ENCODE measurements around the gene COG1.
"Not testable (repeated sequence)": the region's sequence is repeated elsewhere in the genome, so short reads cannot be mapped to it uniquely, and the experiment has no call there.

Gene COG1

GRCh38 chr17:73192894-73193701, at the start of gene COG1:
COG1 (plus strand) TSS chr17:73193055; CDS start chr17:73193070, 15 bp downstream.
- DNase-seq, result peak; percentile 95

DNA sequence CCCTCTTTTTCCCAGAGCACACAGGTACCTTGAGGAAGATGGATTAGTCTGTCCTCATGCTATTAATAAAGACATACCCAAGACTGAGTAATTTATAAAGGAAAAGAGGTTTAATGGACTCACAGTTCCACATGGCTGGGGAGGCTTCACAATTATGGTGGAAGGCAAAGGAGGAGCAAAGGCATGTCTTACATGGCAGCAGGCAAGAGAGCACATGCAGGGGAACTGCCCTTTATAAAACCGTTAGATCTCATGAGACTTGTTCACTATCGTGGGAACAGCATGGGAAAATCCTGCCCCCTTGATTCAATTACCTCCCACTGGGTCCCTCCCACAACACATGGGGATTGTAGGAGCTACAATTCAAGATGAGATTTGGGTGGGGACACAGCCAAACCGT, 48.6 kb upstream of the COG1 start:
- not testable (repeated sequence) for DNase-seq

- DNase-seq, result no peak
These were observed 47.2 kb upstream of the COG1 start for GRCh38 chr17:73145641-73146040.

GRCh38 chr17:73147791-73148190, 45.1 kb upstream of the COG1 start:
- DNase-seq, result not testable (repeated sequence)

- DNase-seq, result no peak
These were observed 44.1 kb upstream of the COG1 start for GRCh38 chr17:73148540-73149334.

GRCh38 chr17:73150622-73151300, 42.1 kb upstream of the COG1 start:
- DNase-seq, result not testable (repeated sequence)

DNA sequence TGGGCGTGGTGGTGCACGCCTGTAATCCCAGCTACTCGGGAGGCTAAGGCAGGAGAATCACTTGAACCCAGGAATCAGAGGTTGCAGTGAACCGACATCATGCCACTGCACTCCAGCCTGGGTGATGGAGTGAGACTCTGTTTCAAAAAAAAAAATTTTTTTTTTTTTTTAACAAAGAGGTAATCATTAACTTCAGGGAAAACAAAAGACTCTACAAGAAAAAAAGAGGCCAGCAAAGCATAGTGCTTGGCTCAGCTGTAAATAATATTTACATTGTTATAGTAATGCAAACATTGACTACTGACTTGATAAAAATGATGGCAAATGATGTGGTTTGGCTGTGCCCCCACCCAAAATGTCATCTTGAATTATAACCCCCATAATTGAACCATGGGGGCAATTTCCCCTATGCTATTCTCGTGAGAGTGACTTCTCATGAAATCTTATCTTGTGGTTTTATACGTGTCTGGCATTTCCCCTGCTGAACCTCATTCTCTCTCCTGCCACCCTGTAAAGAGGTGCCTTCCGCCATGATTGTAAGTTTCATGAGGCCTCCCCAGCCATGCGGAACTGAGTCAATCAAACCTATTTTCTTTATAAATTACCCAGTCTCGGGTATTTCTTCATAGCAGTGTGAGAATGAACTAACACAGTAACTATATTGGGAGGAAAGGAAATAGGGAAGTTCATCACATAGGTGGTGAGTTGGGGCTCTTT, 40.8 kb upstream of the COG1 start:
- no peak for DNase-seq

DNA sequence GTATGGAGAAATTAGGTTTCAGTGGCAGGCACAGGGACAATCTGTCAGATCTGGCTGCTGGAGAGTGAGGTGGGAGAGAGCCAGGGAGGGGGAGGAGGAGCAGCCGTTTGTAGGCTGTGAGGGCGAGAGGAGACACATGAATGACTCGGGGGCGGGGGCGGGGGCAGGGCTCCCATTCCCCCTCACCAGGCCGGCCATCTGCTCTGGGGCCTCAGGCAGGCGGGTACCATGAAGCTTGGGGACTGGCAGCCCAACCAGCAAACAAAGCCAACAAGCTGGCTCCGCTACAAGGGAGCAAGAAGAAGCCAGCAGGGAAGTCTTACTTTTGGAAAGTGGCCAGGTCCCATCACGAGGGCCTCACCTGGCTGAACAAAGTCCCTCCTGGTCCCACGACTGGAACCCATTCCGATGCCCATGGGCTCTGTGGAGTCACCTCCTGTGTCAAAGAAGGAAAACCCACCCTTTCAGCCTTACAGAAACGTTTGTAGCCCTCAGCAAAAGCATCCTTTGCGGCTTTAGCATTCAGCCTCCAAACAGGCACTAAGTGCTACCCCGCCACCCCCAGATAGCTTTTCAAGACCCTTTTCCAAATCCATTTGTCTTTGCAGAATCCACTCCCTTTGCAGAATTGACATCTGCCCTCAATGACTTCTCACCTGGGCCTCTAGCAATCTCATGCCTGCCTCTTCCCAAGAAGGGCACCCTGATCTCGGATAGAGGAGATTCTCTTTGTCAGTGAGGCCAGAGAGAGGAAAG, 37.3 kb upstream of the COG1 start:
- no peak for DNase-seq

GRCh38 chr17:73156166-73156840, 36.6 kb upstream of the COG1 start:
- peak; percentile 75 for DNase-seq

GRCh38 chr17:73156887-73157520, 35.9 kb upstream of the COG1 start:
- DNase-seq, result no peak

GRCh38 chr17:73157521-73157890, 35.3 kb upstream of the COG1 start:
- no peak for DNase-seq

DNA sequence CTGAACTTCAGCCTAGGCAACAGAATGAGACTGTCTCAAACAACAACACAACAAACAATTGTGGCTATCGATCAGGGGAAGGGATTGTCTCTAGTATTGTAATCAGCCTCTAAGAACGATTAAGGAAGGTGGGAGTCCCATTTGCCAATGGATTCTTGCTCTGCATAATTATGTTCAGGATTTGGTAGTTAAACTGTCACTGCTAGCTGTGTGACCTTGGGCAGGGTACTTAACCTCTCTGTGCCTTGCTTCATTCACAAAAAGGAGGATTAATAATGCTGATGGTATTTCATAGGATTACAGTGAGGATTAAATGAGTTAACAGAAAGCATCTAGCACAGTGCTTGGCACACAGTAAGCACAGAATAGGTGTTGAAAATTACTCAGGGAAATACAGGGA, 34.7 kb upstream of the COG1 start:
- DNase-seq, result no peak

DNA sequence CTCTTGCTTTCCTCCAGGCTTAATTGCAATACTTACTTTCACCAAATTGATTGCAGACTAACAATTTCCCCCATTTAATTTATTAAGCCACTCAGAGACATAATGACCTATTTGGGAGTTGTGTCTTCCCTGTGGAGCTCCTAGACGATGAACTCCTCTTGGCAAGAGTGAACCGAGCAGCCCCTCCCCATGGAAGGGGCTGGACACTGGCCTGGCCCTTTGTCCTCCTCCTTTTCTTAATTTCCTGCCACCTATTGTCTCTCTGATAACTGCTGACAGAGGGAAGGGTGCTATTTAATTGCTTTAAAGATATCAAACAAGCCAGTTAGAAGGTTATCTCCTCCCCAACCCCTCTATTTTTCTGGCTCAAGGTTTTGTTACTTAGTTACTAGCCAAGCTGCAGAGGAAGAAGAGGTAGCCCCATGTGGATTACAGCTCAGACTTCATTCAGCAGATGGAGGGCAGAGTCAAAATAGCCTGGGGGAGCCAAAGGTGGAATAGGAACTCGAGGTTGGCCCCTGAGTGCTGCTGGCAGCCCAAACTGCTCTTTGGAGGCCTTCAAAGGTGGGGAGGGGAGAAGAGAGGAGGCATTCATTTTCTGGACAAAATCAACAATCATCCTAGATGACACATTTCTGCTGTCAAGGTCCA, 31.8 kb upstream of the COG1 start:
- DNase-seq, result no peak

DNA sequence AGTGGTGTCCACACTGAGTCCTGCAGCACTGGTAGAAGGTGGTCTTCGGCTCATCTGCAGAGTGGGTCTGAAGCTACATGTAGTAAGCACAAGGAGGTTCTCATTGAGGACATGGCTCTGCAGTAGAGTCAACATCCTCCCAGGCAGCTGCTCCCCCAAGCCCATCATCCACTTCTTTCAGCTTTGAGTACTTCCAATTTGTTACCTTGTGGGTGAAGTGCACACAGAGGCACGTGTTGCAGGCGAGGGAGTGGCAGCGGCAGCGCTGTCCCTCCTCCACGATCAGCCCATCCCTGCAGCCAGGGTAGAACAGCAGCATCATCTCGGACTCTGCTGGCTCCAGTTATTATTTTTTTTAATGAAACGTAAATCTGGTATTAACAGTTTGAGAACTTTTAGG, 29.8 kb upstream of the COG1 start:
- DNase-seq, result no peak

DNA sequence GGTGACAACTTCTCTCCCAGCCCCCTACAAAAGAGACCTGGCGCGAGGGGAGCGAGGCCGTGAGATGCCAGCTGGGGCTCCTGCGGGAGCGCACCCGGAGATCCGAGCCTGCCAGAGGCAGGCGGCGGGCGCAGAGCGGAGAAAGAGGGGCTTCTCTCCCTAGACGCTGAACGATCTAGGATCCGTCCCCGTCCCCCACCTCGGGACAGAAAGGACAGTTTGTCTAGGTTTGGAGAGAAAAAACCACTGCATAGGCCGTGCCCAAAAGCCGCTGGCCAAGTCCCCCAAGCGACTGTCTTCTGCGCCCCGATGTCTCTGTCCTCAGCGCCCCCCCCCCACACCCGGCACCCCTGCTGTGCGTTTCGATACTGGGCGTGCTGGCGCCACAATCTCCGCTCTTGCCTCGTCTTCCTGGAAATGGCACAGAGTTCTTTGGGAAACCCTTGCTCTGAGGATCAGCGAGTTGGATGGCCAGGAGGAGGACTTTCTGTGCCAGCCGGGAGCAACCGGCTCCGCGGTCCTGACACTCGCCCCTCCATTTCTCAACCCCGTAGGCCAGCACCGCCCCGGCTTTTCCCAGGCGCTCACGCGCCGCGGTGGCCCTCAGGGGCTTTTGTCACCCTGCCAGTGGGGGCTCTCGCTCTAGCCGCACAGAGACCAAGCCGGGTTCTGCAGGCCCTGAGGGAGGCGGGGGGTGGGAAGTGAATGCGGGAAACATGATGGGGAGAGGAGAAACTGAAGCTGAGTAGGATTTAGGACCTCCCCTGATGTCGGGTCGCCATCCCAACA, 27.0 kb upstream of the COG1 start:
- DNase-seq, result no peak

- DNase-seq, result peak; percentile 55
These were observed 25.9 kb upstream of the COG1 start for GRCh38 chr17:73166731-73167581.

- DNase-seq, result no peak
These were observed 24.2 kb upstream of the COG1 start for GRCh38 chr17:73168667-73169066.

DNA sequence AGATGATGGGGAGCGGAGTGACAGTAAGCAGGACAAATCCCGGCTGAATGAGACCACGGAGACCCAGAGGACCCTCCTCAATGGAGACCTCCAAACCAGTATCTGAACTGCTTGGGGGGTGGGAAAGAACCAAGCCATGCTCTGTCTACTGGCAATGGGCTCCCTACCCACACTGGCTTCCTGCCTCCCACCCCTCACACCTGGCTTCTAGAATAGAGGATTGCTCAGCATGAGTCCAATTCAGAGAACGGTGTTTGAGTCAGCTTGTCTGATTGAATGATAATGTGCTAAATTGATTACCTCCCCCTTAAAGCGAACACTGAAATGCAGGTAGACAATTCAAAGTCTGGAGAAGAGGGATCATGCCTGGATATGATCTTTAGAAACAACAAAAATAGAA, 22.5 kb upstream of the COG1 start:
- no peak for DNase-seq

GRCh38 chr17:73172252-73172651, 20.6 kb upstream of the COG1 start:
- no peak for DNase-seq
